Measurements from ENCODE around the gene ABAT. TPM values are rescaled to one million over a fixed set of nuclear protein-coding genes. Genes with fewer than 3 reads are reported as not detected.

ABAT gene
- total and polyA plus RNA-seq, 2 experiments from 2014 or later = 4.7 to 8.0 TPM

GRCh38 chr16:8733849-8734540 lies 59.6 kb downstream of the ABAT start:
- 81% methylated on average over 5 of the region's 5 CpGs for WGBS, 2 experiments (ENCODE audit: low coverage in 1 of 2, low lambda C conversion rate in 2 of 2, missing lambda C conversion rate in 2 of 2)
- no peak for TF ChIP-seq EZH2 (IDR thresholded peaks at IDR 0.05; ENCODE audit: insufficient read depth, poor library complexity, severe bottlenecking)
- TF ChIP-seq EZH2phosphoT487 (IDR thresholded peaks at IDR 0.05; ENCODE audit: insufficient read depth, low read depth) = no peak
- DNase-seq = no peak

GRCh38 chr16:8735574-8735973 lies 61.2 kb downstream of the ABAT start:
- Histone ChIP-seq H2AFZ (no peak overlapping the region), H3K9me2 (ENCODE audit: insufficient read depth) (no peaks in the 10 kb centered on the region), H3K4me2 (ENCODE audit: unreplicated experiment) (no peak overlapping the region), H3F3A (ENCODE audit: insufficient read depth) (no peaks in the 10 kb centered on the region), H3K9ac (no peak overlapping the region), H3K36me3 (ENCODE audit: low read depth) (no peaks in the 10 kb centered on the region), H4K20me1 (ENCODE audit: insufficient read depth) (no peaks in the 10 kb centered on the region), H3K4me1 (ENCODE audit: insufficient read depth) (no peaks in the 10 kb centered on the region), H3K27ac (no peak overlapping the region), H3K79me2 (ENCODE audit: insufficient read depth) (no peaks in the 10 kb centered on the region), H3K9me3 (ENCODE audit: low read depth) (no peaks in the 10 kb centered on the region), H3K27me3 (replicated peaks; ENCODE audit: insufficient read depth) (no peaks in the 10 kb centered on the region), H3K4me3 (no peak overlapping the region)
- TF ChIP-seq EZH2 (IDR thresholded peaks at IDR 0.05; ENCODE audit: insufficient read depth, poor library complexity, severe bottlenecking) (no peak), EZH2phosphoT487 (IDR thresholded peaks at IDR 0.05; ENCODE audit: insufficient read depth, low read depth) (no peak)
- in situ Hi-C loops (cut with MboI) = no loop called here
- no peak for DNase-seq
- 75 to 91% methylated on average over 5 of the region's 5 CpGs for WGBS, 2 experiments (ENCODE audit: low coverage in 1 of 2, low lambda C conversion rate in 2 of 2, missing lambda C conversion rate in 2 of 2)

More at GRCh38 chr16:8733849-8734540, 59.6 kb downstream of the ABAT start:
- Histone ChIP-seq H2AFZ (no peak overlapping the region), H3K27me3 (replicated peaks; ENCODE audit: insufficient read depth) (no peaks in the 10 kb centered on the region), H3K9ac (no peak overlapping the region), H3K4me2 (ENCODE audit: unreplicated experiment) (no peak overlapping the region), H3F3A (ENCODE audit: insufficient read depth) (no peaks in the 10 kb centered on the region), H3K4me3 (no peak overlapping the region), H3K9me2 (ENCODE audit: insufficient read depth) (no peaks in the 10 kb centered on the region), H3K9me3 (ENCODE audit: low read depth) (no peaks in the 10 kb centered on the region), H3K27ac (no peak overlapping the region), H3K79me2 (ENCODE audit: insufficient read depth) (no peaks in the 10 kb centered on the region), H3K4me1 (ENCODE audit: insufficient read depth) (no peaks in the 10 kb centered on the region), H3K36me3 (ENCODE audit: low read depth) (no peaks in the 10 kb centered on the region), H4K20me1 (ENCODE audit: insufficient read depth) (no peaks in the 10 kb centered on the region)
- in situ Hi-C loops (cut with MboI) = no loop called here

GRCh38 chr16:8736123-8736668 lies 61.8 kb downstream of the ABAT start:
- H3K9me2 ChIP-seq (ENCODE audit: insufficient read depth) = no peaks in the 10 kb centered on the region
- H3K9me3 ChIP-seq (ENCODE audit: low read depth) = no peaks in the 10 kb centered on the region
- H3F3A ChIP-seq (ENCODE audit: insufficient read depth) = no peaks in the 10 kb centered on the region
- no peaks in the 10 kb centered on the region for H3K36me3 ChIP-seq (ENCODE audit: low read depth)
- H4K20me1 ChIP-seq (ENCODE audit: insufficient read depth) = no peaks in the 10 kb centered on the region
- WGBS, 2 experiments (ENCODE audit: low coverage in 1 of 2, low lambda C conversion rate in 2 of 2, missing lambda C conversion rate in 2 of 2) = 47 to 51% methylated on average over 9 of the region's 9 CpGs
- no peak for DNase-seq
- no peak overlapping the region for H3K4me2 ChIP-seq (ENCODE audit: unreplicated experiment)
- no peaks in the 10 kb centered on the region for H3K79me2 ChIP-seq (ENCODE audit: insufficient read depth)
- H3K9ac ChIP-seq = no peak overlapping the region
- H2AFZ ChIP-seq = no peak overlapping the region
- no peaks in the 10 kb centered on the region for H3K4me1 ChIP-seq (ENCODE audit: insufficient read depth)
- H3K4me3 ChIP-seq = no peak overlapping the region
- H3K27me3 ChIP-seq (replicated peaks; ENCODE audit: insufficient read depth) = no peaks in the 10 kb centered on the region
- TF ChIP-seq EZH2phosphoT487 (IDR thresholded peaks at IDR 0.05; ENCODE audit: insufficient read depth, low read depth) (no peak), EZH2 (IDR thresholded peaks at IDR 0.05; ENCODE audit: insufficient read depth, poor library complexity, severe bottlenecking) (no peak)
- in situ Hi-C loops (cut with MboI) = no loop called here
- H3K27ac ChIP-seq = no peak overlapping the region

- Histone ChIP-seq H3K4me2 (ENCODE audit: unreplicated experiment) (no peak overlapping the region), H3K9ac (no peak overlapping the region), H2AFZ (no peak overlapping the region), H3K4me3 (no peak overlapping the region), H3K36me3 (ENCODE audit: low read depth) (no peaks in the 10 kb centered on the region), H4K20me1 (ENCODE audit: insufficient read depth) (no peaks in the 10 kb centered on the region), H3K9me3 (ENCODE audit: low read depth) (no peaks in the 10 kb centered on the region), H3K79me2 (ENCODE audit: insufficient read depth) (no peaks in the 10 kb centered on the region), H3K4me1 (ENCODE audit: insufficient read depth) (no peaks in the 10 kb centered on the region), H3K27ac (no peak overlapping the region), H3F3A (ENCODE audit: insufficient read depth) (no peaks in the 10 kb centered on the region), H3K9me2 (ENCODE audit: insufficient read depth) (no peaks in the 10 kb centered on the region), H3K27me3 (replicated peaks; ENCODE audit: insufficient read depth) (no peaks in the 10 kb centered on the region)
- no peak for TF ChIP-seq EZH2phosphoT487 (IDR thresholded peaks at IDR 0.05; ENCODE audit: insufficient read depth, low read depth)
- TF ChIP-seq EZH2 (IDR thresholded peaks at IDR 0.05; ENCODE audit: insufficient read depth, poor library complexity, severe bottlenecking) = no peak
- 43 to 44% methylated on average over 6 of the region's 6 CpGs for whole genome bisulfite sequencing, 2 experiments (ENCODE audit: low coverage in 1 of 2, low lambda C conversion rate in 2 of 2, missing lambda C conversion rate in 2 of 2)
- in situ Hi-C loops (cut with MboI) = no loop called here
- no peak for DNase-seq
These were observed 64.7 kb downstream of the ABAT start for GRCh38 chr16:8739151-8739550.
